OCI-LY7 (cell line): ENCODE results near the gene RNASEH1.

Source experiments
- CTCF ChIP-seq: fragments of 200-600 bp; sonication (generic); conservative IDR thresholded peaks from 2 replicates; pipeline ENCODE4 v1.5.1; 2014; ENCODE audit warnings: mild to moderate bottlenecking, antibody characterized with exemption, low read length, moderate library complexity, mixed read lengths
- EZH2phosphoT487 ChIP-seq: fragments of 200-600 bp; sonication (generic); IDR thresholded peaks from 2 replicates; pipeline ENCODE4 v1.6.1; 2018; ENCODE audit warnings: low read depth, borderline replicate concordance, mild to moderate bottlenecking, mixed run types, antibody characterized with exemption, low read length, moderate library complexity, mixed read lengths

GRCh38 chr2:3529316-3530025 is 28.7 kb downstream of the RNASEH1 start:
- TF ChIP-seq CTCF (no peak), EZH2phosphoT487 (no peak)
